ENCODE measurements around the gene LACTB. TPM values are rescaled to one million over a fixed set of nuclear protein-coding genes. Genes with fewer than 3 reads are reported as not detected.

Gene LACTB
- total RNA-seq, 1 donor from 2014 or later = 9.7 TPM

GRCh38 chr15:63124506-63124905 is 2.8 kb downstream of the LACTB start:
- TF ChIP-seq, protein P1, sequence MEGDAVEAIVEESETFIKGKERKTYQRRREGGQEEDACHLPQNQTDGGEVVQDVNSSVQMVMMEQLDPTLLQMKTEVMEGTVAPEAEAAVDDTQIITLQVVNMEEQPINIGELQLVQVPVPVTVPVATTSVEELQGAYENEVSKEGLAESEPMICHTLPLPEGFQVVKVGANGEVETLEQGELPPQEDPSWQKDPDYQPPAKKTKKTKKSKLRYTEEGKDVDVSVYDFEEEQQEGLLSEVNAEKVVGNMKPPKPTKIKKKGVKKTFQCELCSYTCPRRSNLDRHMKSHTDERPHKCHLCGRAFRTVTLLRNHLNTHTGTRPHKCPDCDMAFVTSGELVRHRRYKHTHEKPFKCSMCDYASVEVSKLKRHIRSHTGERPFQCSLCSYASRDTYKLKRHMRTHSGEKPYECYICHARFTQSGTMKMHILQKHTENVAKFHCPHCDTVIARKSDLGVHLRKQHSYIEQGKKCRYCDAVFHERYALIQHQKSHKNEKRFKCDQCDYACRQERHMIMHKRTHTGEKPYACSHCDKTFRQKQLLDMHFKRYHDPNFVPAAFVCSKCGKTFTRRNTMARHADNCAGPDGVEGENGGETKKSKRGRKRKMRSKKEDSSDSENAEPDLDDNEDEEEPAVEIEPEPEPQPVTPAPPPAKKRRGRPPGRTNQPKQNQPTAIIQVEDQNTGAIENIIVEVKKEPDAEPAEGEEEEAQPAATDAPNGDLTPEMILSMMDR (conservative IDR thresholded peaks at IDR 0.05; ENCODE audit: low read depth, low read length) = no peak

DNA sequence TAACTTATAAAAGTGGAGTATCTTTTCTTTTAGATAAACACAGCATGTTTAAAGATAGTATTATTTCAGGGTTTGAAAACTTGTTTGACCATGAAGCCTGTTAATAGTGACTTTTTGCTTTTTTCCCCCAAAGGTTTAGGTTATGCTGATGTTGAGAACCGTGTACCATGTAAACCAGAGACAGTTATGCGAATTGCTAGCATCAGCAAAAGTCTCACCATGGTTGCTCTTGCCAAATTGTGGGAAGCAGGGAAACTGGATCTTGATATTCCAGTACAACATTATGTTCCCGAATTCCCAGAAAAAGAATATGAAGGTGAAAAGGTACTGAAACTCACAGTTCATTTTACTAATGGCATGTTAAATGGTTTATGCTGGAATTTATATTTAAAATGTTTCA is 5.1 kb downstream of the LACTB start:
- no peak overlapping the region for H3K4me3 ChIP-seq (ENCODE audit: low read depth, low read length)
- TF ChIP-seq, protein P1 (conservative IDR thresholded peaks at IDR 0.05; ENCODE audit: low read depth, low read length) = no peak
- DNase-seq (ENCODE audit: low read depth) = no peak

More at GRCh38 chr15:63124506-63124905, 2.8 kb downstream of the LACTB start:
- DNase-seq (ENCODE audit: low read depth) = no peak
- H3K4me3 ChIP-seq (ENCODE audit: low read depth, low read length) = no peak overlapping the region

DNA sequence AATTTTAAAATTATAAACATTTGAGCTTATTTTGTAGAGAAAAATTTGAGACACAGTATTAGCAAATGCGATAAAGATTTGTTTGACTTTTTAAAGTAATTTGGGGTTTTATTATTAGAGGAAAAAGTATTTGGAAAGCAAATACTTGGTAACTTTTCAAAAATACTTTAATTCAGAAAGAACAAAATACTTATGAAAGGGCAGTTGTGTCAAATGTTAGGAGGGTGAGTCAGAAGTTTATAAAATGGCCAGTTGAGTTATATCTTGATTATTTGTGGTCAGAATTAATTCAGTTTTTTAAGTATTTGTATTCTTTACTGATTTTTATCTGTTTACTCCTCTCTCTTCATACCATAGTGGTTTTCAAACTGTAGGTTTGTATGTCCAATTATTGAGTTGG is 12.1 kb downstream of the LACTB start:
- TF ChIP-seq, protein P1 (conservative IDR thresholded peaks at IDR 0.05; ENCODE audit: low read depth, low read length) = no peak
- no peak for DNase-seq (ENCODE audit: low read depth)
- no peak overlapping the region for H3K4me3 ChIP-seq (ENCODE audit: low read depth, low read length)

- TF ChIP-seq, protein P1 (conservative IDR thresholded peaks at IDR 0.05; ENCODE audit: low read depth, low read length) = no peak
- H3K4me3 ChIP-seq (ENCODE audit: low read depth, low read length) = no peak overlapping the region
Observed at GRCh38 chr15:63134245-63134985, 12.8 kb downstream of the LACTB start.

DNA sequence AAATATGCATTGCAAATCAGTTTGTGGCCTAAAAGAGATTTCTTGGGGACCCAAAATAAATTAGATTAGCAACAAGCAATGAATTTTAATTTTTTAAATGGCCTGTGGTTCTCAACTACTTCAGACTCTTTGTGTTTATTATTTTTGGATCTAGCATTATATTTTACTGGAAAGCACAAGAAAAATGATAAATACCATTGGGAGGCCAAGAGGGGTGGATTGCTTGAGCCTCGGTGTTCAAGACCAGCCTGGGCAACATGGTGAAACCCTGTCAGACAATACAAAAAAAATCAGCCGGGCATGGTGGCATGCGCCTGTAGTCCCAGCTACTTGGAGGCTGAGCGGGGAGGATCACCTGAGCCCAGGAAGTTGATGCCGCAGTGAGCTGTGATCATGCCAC is 13.6 kb downstream of the LACTB start:
- TF ChIP-seq, protein P1 (conservative IDR thresholded peaks at IDR 0.05; ENCODE audit: low read depth, low read length) = no peak
- DNase-seq (ENCODE audit: low read depth) = no peak
- H3K4me3 ChIP-seq (ENCODE audit: low read depth, low read length) = no peak overlapping the region

More at GRCh38 chr15:63134245-63134985, 12.8 kb downstream of the LACTB start:
- no peak for DNase-seq (ENCODE audit: low read depth)

GRCh38 chr15:63135804-63136203 is 14.1 kb downstream of the LACTB start:
- TF ChIP-seq, protein P1 (conservative IDR thresholded peaks at IDR 0.05; ENCODE audit: low read depth, low read length) = no peak
- H3K4me3 ChIP-seq (ENCODE audit: low read depth, low read length) = no peak overlapping the region
- DNase-seq (ENCODE audit: low read depth) = no peak

DNA sequence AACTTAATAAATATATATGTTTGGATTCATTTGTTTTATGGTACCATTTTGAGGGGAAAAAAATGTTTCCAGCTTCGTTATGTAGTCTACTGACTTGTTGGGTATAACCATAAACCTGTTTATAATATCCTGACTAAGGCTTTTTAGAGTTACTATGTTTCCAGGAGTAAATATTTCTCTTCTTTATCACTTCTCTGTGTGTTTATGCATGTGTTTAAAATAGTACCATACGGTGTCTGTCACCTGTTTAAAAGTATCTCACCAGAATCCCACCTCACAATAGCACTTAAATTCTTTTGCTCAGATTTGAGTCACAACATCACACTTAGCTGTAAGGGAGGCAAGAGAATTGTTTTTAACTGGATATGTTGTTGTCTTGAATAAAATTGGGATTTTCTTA is 15.1 kb downstream of the LACTB start:
- no peak overlapping the region for H3K4me3 ChIP-seq (ENCODE audit: low read depth, low read length)
- TF ChIP-seq, protein P1 (conservative IDR thresholded peaks at IDR 0.05; ENCODE audit: low read depth, low read length) = no peak
- no peak for DNase-seq (ENCODE audit: low read depth)
